ENCODE data around the gene AP1M2.

AP1M2 gene

DNA sequence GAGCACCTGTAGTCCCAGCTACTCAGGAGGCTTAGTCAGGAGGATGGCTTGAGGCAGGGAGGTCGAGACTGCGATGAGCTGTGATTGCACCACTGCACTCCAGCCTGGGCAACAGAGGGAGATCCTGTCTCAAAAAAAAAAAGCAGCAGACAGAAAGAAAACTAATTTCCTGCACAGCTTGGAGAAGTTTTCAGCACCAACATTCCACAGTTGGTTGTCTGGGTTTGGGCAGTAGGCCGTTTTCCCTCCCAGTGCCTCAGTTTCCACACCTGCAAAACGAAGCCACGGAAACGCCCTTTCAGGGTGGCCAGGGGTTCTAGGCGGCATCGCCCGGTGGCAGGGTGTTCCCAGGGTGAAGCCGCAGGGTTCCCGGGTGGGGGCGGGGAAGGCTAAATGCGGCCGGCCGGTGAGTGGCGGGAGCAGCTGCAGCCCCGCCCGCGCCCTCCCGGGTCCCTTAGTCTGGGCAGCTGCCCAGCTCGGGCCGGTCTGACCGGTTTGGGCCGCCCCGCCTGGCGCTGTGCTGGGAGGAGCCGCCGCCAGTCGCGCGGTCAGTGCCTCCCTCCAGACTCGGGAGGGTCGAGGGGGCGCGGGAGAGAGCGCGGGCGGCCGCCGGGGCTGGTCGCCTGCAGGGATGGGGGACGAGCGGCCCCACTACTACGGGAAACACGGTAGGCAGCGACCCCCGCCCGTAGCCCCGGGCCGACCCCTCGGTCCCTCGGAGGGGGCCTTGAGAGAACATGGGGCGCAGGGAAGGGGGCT is 38.1 kb upstream of the AP1M2 start, which contains the start of gene SLC44A2:
Gene SLC44A2, plus strand, starts transcription at position 551 of the 759 bp plus-strand sequence. Its CDS starts 81 bp downstream, at position 632.
- H3K4me3 ChIP-seq (ENCODE audit: low read depth, low read length): peak within 1 kb of the TSS; percentile 91
- TF ChIP-seq, protein P1, sequence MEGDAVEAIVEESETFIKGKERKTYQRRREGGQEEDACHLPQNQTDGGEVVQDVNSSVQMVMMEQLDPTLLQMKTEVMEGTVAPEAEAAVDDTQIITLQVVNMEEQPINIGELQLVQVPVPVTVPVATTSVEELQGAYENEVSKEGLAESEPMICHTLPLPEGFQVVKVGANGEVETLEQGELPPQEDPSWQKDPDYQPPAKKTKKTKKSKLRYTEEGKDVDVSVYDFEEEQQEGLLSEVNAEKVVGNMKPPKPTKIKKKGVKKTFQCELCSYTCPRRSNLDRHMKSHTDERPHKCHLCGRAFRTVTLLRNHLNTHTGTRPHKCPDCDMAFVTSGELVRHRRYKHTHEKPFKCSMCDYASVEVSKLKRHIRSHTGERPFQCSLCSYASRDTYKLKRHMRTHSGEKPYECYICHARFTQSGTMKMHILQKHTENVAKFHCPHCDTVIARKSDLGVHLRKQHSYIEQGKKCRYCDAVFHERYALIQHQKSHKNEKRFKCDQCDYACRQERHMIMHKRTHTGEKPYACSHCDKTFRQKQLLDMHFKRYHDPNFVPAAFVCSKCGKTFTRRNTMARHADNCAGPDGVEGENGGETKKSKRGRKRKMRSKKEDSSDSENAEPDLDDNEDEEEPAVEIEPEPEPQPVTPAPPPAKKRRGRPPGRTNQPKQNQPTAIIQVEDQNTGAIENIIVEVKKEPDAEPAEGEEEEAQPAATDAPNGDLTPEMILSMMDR (IDR thresholded peaks at IDR 0.05; ENCODE audit: control insufficient read depth, extremely low read depth, insufficient read depth): no peak
- DNase-seq (ENCODE audit: low read depth): peak; percentile 28

DNA sequence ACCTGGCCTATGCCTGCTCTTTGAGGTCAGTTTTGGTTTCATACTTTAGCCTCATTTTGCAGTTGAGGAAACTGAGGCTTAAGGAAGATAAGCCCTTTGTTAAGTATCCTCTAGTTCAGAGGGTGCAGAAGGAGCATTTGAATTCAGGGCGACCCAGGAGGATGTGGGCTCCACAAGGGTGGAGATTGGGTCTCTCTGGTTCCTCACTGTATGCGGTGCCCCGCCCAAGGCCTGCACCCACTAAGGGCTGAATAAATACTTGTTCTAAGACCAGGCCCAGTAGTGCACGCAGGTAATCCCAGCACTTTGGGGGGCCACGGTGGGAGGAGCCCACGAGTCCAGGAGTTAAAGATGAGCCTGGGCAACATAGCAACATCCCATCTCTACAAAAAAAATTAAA is 37.5 kb upstream of the AP1M2 start:
- DNase-seq (ENCODE audit: low read depth): no peak
- TF ChIP-seq, protein P1 (IDR thresholded peaks at IDR 0.05; ENCODE audit: control insufficient read depth, extremely low read depth, insufficient read depth): no peak
- peak overlapping the region; percentile 91 for H3K4me3 ChIP-seq (ENCODE audit: low read depth, low read length)

DNA sequence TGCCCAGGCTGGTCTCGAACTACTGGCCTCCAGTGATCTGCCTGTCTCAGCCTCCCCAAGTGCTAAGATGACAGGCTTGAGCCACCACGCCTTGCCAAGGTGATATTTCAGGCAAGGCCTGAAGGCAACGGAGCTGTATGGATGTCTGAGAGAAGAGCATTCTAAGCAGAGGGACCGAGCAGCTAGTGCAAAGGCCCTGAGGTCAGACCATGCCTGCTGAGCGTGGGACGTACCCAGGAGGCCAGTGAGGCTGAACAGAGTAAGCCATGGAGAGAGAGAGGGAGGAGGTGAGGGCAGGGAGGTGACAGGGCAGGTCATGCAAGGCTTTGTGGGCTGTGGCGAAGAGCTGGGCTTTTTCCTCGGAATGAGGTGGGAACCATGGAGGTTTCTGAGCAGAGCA is 34.9 kb upstream of the AP1M2 start:
- DNase-seq (ENCODE audit: low read depth): no peak
- TF ChIP-seq, protein P1 (IDR thresholded peaks at IDR 0.05; ENCODE audit: control insufficient read depth, extremely low read depth, insufficient read depth): no peak
- H3K4me3 ChIP-seq (ENCODE audit: low read depth, low read length): no peak overlapping the region

DNA sequence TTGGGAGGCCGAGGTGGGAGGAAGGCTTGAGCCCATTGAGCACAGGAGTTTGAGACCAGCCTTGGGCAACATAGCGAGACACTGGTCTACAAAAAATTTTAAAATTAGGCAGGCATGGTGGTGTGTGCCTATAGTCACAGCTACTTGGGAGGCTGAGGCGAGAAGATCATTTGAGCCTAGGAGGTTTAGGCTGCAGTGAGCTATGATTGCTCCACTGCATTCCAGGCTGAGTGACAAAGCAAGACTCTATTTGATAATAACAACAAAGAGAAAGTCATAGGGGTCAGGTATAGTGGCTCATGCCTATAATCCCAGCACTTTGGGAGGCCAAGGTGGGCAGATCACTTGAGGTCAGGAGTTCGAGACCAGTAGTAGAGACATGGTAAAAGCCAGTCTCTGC is 33.7 kb upstream of the AP1M2 start:
- H3K4me3 ChIP-seq (ENCODE audit: low read depth, low read length): no peak overlapping the region
- TF ChIP-seq, protein P1 (IDR thresholded peaks at IDR 0.05; ENCODE audit: control insufficient read depth, extremely low read depth, insufficient read depth): no peak
- DNase-seq (ENCODE audit: low read depth): no peak

DNA sequence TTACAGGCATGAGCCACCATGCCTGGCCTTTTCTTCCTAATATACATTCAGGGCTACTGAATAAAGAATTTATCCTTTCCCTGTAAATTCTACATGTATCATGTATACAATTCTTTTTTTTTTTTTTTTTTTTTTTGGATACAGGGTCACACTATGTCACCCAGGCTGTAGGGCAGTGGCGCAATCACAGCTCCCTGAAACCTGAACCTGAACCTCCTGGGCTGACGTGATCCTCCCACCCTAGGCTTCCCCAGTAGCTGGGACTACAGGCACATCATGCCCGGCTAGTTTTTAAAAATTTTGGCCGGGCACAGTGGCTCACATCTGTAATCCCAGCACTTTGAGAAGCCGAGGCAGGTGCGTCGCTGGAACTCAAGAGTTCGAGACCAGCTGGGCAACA is 31.7 kb upstream of the AP1M2 start:
- TF ChIP-seq, protein P1 (IDR thresholded peaks at IDR 0.05; ENCODE audit: control insufficient read depth, extremely low read depth, insufficient read depth): no peak
- DNase-seq (ENCODE audit: low read depth): no peak
- H3K4me3 ChIP-seq (ENCODE audit: low read depth, low read length): no peak overlapping the region

DNA sequence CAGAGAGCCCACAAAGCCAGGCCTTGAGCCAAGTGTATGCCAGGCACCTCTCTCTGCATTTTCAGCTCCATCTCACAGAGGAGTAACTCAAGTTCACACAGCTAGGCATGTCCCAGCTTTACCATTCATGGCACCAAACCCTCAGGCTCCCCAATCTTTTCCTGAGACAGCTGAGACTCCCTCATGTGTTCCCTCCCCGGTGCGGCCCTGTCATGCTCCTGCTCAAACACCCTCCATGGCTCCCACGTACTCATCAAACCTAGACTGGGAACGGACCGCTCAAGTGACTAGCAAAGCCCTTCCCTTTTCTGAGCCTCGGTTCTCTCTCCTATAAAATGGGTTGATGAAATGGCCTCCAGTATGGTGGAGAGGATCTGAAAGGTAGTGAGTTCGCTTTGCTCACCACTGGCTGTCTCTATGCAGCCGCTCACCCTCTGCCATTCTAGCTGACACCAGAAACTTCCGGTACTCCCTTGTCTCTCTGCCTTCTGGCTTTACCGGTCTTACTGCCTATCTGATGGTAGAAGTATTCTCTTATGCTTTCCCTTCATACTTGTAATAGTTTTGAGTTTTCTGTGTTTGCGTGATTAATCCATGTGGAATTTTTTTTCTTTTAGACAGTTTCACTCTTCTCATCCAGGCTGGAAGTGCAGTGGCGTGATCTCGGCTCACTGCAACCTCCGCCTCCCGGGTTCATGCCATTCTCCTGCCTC is 30.5 kb upstream of the AP1M2 start:
- TF ChIP-seq, protein P1 (IDR thresholded peaks at IDR 0.05; ENCODE audit: control insufficient read depth, extremely low read depth, insufficient read depth): no peak
- no peak for DNase-seq (ENCODE audit: low read depth)
- no peak overlapping the region for H3K4me3 ChIP-seq (ENCODE audit: low read depth, low read length)

Data from LNCaP clone FGC (cell line).